HL-60/S4 treated with retinoic acid at 250 ng/mL for 4 days and 3 days (cell line): Measurements from ENCODE around the gene ZBTB8OS.
"Not testable (repeated sequence)": the region's sequence is repeated elsewhere in the genome, so short reads cannot be mapped to it uniquely, and the experiment has no call there.

Experiments
- in situ Hi-C: fragments of 300-500 bp; cut with MboI; formaldehyde crosslinking; loops from 2 replicates; pipeline ENCODE4 v1.7.0; 2022; ENCODE audit warnings: low sequenced_read_pairs

ZBTB8OS gene

GRCh38 chr1:32650248-32650751 lies at the start of gene ZBTB8OS:
TSS of gene ZBTB8OS (minus strand) at chr1:32650550. CDS start at chr1:32650529, 21 bp downstream.
- in situ Hi-C loops: no loop called here

- in situ Hi-C loops: not testable (repeated sequence)
Measured at GRCh38 chr1:32696996-32697395, 46.6 kb upstream of the ZBTB8OS start.

GRCh38 chr1:32696041-32696440 lies 45.7 kb upstream of the ZBTB8OS start:
- in situ Hi-C loops: no loop called here

- in situ Hi-C loops: no loop called here
Measured at GRCh38 chr1:32695098-32695904, 45.0 kb upstream of the ZBTB8OS start.

GRCh38 chr1:32693455-32694174 lies 43.3 kb upstream of the ZBTB8OS start:
- in situ Hi-C loops: no loop called here

GRCh38 chr1:32686387-32686786 lies 36.0 kb upstream of the ZBTB8OS start:
- in situ Hi-C loops: no loop called here

- in situ Hi-C loops: no loop called here
Measured at GRCh38 chr1:32685498-32685897, 35.1 kb upstream of the ZBTB8OS start.

GRCh38 chr1:32684167-32684811 lies 33.9 kb upstream of the ZBTB8OS start:
- in situ Hi-C loops: no loop called here

- in situ Hi-C loops: no loop called here
Measured at GRCh38 chr1:32683397-32683796, 33.0 kb upstream of the ZBTB8OS start.

GRCh38 chr1:32681999-32682398 lies 31.6 kb upstream of the ZBTB8OS start:
- in situ Hi-C loops: no loop called here

- in situ Hi-C loops: no loop called here
Measured at GRCh38 chr1:32681509-32681908, 31.2 kb upstream of the ZBTB8OS start.

- in situ Hi-C loops: no loop called here
Measured at GRCh38 chr1:32680642-32681041, 30.3 kb upstream of the ZBTB8OS start.

GRCh38 chr1:32679993-32680392 lies 29.6 kb upstream of the ZBTB8OS start:
- in situ Hi-C loops: not testable (repeated sequence)

GRCh38 chr1:32676945-32677344 lies 26.6 kb upstream of the ZBTB8OS start:
- in situ Hi-C loops: no loop called here

- in situ Hi-C loops: not testable (repeated sequence)
Measured at GRCh38 chr1:32668716-32669115, 18.4 kb upstream of the ZBTB8OS start.

GRCh38 chr1:32666901-32667566 lies 16.7 kb upstream of the ZBTB8OS start:
- in situ Hi-C loops: no loop called here

GRCh38 chr1:32665915-32666314 lies 15.6 kb upstream of the ZBTB8OS start:
- in situ Hi-C loops: no loop called here

GRCh38 chr1:32659581-32659980 lies 9.2 kb upstream of the ZBTB8OS start:
- in situ Hi-C loops: no loop called here

- in situ Hi-C loops: no loop called here
Measured at GRCh38 chr1:32652244-32652962, 2.1 kb upstream of the ZBTB8OS start.

- in situ Hi-C loops: no loop called here
Measured at GRCh38 chr1:32651461-32652073, 1.2 kb upstream of the ZBTB8OS start.
